NCI-H226 (cell line): Measurements from ENCODE around the gene VPS37D.
"Not testable (repeated sequence)": the region's sequence is repeated elsewhere in the genome, so short reads cannot be mapped to it uniquely, and the experiment has no call there.

ENCODE experiments used
- DNase-seq: peaks from one replicate; pipeline ENCODE4 v3.0.0-alpha.2; 2015

Gene VPS37D

DNA sequence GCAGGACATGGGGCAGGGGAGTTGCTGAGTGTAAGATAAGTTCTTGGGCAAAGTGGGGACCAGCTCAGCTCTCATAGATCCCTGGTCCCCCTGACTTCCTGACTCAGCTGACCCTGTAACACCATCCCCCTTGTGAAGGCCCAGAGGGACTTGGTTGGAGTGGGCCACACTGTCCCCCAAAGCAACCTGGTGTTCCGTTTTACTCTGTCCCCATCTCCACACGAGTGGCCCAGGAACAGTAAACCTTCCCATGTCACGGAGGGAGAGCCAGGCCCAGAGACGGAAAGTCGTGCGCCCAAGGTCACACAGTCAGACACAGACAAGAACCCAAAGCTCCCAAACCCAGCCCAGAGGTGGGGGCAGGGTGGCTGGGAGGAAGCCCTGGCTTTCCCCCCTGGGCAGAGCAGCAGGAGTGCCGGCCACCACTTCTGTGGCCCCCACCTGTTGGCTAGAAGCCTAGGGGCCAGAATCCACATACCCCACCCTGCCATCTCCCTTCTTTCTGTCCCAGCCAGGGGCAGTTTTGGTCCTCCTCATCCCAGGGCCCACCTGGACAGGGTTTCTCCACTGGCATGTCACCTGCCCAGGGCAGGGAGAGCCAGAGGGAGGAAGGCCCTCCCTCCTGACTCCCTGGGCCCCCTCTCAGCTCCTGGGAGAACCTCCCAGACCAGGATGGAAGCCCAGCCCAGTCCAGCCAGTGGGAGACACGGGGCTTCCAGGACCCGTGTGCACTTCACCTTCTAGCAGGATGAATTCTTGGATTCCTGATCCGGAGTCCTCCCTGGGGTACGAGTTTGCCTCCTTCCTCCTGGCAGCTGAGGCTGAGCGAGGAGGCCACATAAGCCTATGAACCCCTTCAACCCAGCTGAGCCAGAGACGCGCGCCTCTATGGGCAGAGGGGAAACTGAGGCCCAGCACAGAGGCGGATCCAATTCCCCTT, 20.6 kb upstream of the VPS37D start:
- no peak for DNase-seq

DNA sequence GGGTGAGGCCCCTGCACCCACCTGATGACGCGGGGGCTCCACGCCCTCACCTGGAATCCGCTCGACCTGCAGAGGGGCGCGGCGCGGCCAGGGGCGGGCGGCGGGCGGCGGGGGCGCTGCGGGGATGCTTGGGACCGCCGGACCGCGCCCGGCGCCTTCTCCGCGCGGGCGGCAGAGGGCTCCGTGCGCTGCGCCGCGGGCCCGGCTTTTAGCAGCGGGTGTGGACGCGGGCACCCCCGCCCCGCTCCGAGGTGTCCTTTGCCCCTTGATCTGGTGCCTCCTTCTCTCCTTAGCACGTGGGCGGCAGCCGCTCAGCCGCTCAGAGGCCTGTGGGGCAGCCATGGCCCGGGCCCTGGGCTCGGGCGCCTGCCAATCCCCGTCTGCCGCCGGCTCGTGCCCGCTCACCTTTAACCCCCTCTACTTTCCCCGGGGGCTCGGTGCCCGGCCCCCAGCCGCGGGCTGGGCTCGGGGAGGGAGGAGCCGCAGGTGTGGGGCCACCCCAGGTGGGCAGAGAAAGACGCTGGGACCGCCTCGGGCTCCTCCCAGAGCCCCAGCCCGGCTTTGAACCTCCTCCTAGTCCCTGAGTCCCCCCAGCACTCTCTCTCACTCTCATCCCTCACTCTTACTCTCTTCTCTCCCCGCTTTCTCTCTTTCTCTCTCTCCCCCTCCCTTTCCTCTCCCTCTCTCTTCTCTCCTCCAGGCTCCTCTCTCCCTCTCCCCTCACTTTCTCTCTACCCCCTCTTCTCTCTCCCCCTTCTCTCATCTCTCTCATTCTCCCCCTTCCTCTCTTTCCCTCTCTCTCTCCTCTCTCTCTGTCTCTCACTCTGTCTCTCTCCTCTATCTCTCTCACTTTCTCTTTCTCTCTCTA, 19.7 kb upstream of the VPS37D start:
- no peak for DNase-seq

GRCh38 chr7:73648593-73649332, 18.9 kb upstream of the VPS37D start:
- no peak for DNase-seq

GRCh38 chr7:73649576-73649975, 18.1 kb upstream of the VPS37D start:
- no peak for DNase-seq

DNA sequence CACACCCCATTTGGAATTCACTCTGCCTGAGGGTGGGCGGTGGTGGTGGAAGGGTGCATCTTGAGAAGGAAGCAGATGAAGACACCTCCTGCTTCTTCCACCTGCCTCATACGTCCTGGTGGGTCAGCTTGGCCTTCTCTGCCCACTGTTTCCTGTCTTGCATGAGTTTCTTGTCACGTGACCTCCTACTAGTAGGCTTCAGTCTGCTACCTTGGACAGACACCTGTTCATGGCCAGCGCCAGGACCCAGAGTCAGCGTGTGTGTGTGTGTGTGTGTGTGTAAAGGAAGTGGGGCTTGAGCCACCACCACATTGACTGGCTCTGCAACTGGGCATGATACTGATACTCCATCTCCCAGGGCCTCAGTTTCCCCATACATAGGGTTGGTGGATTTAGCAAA, 17.1 kb upstream of the VPS37D start:
- DNase-seq: no peak

DNA sequence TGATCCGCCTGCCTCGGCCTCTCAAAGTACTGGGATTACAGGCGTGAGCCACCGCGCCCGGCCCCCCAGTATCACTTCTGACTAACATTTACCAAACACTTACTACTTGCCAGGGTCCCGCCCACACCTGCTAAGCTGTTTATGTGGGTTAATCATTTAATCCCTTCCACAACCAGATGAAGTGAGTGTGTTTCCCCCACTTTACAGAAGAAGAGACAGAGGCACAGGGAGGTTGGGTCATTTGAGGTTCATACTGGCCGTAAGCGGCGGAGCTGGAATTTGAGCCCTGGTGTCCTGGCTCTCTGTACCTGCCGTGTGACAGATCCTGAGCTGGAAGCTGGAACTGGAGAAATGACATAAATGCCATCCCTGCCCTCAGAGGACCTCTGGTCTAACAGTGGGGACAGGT, 15.1 kb upstream of the VPS37D start:
- no peak for DNase-seq

DNA sequence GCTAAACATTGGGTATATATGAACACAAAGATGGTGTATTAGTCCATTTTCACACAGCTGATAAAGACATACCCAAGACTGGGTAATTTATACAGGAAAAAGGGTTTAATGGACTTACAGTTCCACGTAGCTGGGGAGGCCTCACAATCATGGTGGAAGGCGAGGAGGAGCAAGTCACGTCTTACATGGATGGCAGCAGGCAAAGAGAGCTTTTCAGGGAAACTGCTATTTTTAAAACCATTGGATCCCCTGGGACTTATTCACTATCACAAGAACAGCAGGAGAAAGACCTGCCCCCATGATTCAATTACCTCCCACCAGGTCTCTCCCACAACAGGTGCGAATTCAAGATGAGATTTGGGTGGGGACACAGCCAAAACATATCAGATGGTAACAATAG, 12.3 kb upstream of the VPS37D start:
- DNase-seq: not testable (repeated sequence)

DNA sequence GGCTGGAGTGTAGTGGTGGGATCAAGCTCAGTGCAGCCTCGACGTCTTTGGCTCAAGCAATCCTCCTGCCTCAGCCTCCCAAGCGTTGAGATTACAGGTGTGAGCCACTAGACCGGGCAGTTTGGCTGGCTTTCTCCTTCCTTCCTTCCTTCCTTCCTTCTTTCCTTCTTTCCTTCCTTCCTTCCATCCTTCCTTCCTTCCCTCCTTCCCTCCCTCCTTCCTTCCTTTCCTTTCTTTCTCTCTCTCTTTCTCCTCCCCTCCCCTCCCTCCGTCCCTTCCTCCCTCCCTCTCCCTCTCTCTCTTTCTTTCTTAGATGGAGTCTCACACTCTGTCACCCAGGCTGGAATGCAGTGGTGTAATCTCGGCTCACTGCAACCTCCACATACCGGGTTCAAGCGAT, 7.6 kb upstream of the VPS37D start:
- no peak for DNase-seq

- DNase-seq: not testable (repeated sequence)
These were observed 7.0 kb upstream of the VPS37D start for GRCh38 chr7:73660594-73660993.

- DNase-seq: no peak
These were observed 4.6 kb upstream of the VPS37D start for GRCh38 chr7:73663033-73663432.

GRCh38 chr7:73668103-73668885, 663 bp downstream of the VPS37D start:
- DNase-seq: no peak

DNA sequence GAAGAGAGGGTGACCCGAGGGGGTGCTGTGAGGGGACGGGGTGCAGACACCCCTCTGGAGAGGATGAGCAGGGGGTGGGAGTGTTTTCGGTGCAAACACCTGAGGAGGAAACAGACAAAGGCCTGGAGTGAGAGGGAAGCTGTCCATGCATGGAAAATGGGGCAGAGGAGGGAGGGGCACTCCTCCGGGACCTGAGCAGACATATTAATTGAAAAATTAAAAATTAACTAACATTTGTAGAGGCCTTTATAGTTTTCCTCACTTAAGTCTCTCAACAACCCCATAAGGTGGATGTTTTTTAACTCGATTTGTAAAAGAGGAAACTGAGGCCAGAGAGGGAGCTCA, 1.2 kb downstream of the VPS37D start:
- no peak for DNase-seq

- no peak for DNase-seq
These were observed 1.7 kb downstream of the VPS37D start for GRCh38 chr7:73669288-73669701.

DNA sequence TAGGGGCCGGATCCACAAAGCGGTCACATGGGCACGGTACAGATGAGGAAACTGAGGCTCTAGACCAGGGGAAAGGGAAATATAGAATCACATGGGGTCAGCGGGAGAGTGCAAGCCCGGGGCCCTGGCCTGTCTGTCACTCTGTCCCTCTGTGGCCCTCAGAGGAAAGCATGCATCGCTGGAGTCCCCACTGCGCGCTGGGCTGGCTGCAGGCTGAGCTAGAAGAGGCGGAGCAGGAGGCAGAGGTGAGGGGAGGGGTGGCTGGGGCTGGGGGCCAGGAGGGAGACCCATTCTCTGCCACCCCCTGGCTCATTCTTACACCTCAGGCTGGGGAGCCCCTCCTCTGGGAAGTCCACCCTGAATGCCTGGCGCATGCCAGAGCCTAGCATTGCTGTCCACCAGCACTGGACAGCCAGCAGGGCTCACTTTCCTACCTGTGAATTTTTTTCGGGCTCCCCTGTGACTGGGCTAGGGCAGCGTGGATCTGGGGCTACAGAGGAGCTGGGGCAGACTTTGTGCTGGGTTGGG, 2.3 kb downstream of the VPS37D start:
- no peak for DNase-seq

- DNase-seq: no peak
These were observed 3.7 kb downstream of the VPS37D start for GRCh38 chr7:73671322-73671661.

GRCh38 chr7:73671857-73672445, 4.3 kb downstream of the VPS37D start:
- DNase-seq: no peak

GRCh38 chr7:73674468-73675124, 7.0 kb downstream of the VPS37D start:
- no peak for DNase-seq

GRCh38 chr7:73676062-73676461, 8.4 kb downstream of the VPS37D start:
- DNase-seq: not testable (repeated sequence)

DNA sequence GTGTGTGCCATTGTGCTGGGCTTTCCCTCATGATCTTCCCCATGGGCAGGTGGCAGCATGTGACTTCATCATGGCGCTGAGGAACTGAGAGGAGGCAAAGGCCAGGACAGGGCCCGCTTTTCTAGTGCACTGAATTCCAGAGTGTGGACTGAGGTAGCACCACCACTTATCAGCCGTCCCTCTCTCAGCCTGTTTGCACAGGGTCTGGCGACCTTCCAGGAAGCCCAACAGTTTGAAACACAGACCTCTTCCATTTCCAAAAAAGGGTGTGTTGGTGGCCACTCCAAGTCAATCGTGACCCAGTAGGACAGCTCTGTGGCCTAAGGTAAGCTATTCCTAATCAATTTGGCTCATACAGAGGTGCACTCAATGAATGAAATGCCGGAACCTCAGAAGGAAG, 11.2 kb downstream of the VPS37D start:
- no peak for DNase-seq

DNA sequence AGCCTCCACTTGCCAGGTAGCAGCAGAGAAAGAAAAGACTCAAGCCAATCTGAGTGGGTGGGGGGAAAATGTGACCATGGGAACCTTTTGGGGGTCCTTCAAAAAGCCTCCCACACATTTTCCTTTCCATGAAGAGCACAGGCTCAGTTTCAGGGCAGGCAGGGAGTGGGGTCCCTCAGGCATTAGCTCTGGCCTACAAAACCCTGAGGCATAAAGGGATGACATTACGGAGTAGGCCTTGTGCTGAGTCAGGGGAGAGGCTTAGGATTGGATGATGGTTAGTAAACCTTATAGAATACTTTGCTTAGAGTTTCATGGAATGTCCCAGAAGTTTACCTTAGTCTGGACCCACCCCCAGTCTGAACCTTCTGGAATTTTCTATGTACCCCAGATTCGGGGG, 12.1 kb downstream of the VPS37D start:
- DNase-seq: no peak

DNA sequence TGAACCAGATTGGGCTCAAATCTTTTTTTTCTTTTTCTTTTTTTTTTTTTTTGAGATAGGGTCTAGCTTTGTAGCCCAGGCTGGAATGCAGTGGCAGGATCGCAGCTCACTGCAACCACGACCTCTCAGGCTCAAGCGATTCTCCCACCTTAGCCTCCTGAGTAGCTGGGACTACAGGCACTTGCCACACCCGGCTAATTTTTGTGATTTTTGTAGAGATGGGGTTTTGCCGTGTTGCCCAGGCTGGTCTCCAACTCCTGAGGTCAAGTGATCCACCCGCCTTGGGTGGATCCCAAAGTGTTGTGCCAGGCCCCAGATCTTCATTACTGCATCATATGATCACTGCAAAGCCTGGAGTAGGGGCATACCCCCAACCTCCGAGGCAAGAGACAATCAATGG, 12.9 kb downstream of the VPS37D start:
- no peak for DNase-seq
